ENCODE data around the gene CDC42SE2.
A peak's percentile ranks its signal among the peaks of the same experiment; 100 is the strongest.

DNA sequence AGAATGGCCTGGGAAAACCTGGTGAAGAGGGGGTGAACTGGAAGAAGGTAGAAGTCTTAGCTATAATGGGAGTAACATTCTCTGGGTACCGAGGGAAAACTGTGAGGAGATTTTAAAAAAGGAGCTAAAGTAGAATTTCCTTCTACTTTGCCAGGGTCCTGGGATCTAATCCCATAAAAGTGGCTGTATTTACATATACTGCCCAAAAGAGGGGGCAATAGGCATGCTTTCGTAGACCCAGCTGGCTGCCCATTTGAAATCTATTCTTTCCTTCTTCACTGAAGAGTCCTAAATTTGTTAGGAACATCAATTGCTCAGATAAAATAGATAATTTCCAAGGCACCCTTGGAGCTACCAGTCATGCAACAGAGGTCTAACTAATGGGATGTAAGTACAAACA lies 159.2 kb downstream of the CDC42SE2 start:
- TF ChIP-seq POLR2A (IDR thresholded peaks at IDR 0.05; ENCODE audit: low read depth, low read length) (no peak), CHD1 (IDR thresholded peaks at IDR 0.05; ENCODE audit: low read depth, low read length) (no peak), CTCF (conservative IDR thresholded peaks at IDR 0.05; ENCODE audit: low read depth, low read length) (peak; percentile 54), SMC3 (IDR thresholded peaks at IDR 0.05; ENCODE audit: low read depth, low read length) (peak; percentile 41; the same call in 1 of the 2 replicates)
